HCT116 (cell line): Measurements from ENCODE around the gene ESD. TPM values are rescaled to one million over a fixed set of nuclear protein-coding genes. Genes with fewer than 3 reads are reported as not detected.

ENCODE experiments used
- ATAC-seq: fragments of 200-7000 bp; cut with Tn5 transposase; 2 replicates; pipeline ENCODE4 v1.9.1; 2020; ENCODE audit warnings: mild to moderate bottlenecking, moderate library complexity
- BruUV-seq: library from RNA; stranded (reverse); fragments of 400-500 nt; replicated peaks from 2 replicates; lab custom pipeline; 2021; lab: Mats Ljungman, UMichigan
- CTCF ChIA-PET: fragments of 300-600 bp; sonication (Branson Sonifier 250); formaldehyde crosslinking; loops from one replicate; lab custom pipeline; 2021; ENCODE audit warnings: antibody characterized with exemption; lab: Charles Lee
- POLR2A ChIA-PET: fragments of 300-600, 350-600 bp; sonication (Branson Sonifier 250); formaldehyde crosslinking; loops from one replicate; lab custom pipeline; 2021; ENCODE audit warnings: antibody characterized with exemption; lab: Charles Lee
- RAD21 ChIA-PET, 2 experiments: fragments of 300-600 bp; sonication (Branson Sonifier 250); formaldehyde crosslinking; loops; one replicate each; lab custom pipeline; 2023; ENCODE audit warnings: low total read pairs in 2 of 2; ENCODE audit not compliant: uncharacterized antibody in 2 of 2, unreplicated experiment in 2 of 2, low non-redundant PET in 1 of 2; lab: Charles Lee
- DNase-seq: peaks from one replicate; pipeline ENCODE4 v3.0.0-alpha.2; 2010; ENCODE audit warnings: low read depth, low spot score
- H2AFZ ChIP-seq: fragments of 200-600 bp; shearing (Covaris generic), sonication (generic); 2 replicates; pipeline ENCODE4 v1.6.1; 2017; ENCODE audit warnings: low read depth, mixed run types, mixed read lengths, antibody characterized with exemption, low read length; ENCODE audit not compliant: poor library complexity, severe bottlenecking
- H3K27ac ChIP-seq: 2 replicates; pipeline ENCODE4 v1.5.1; 2012; ENCODE audit warnings: low read depth, low read length
- H3K27me3 ChIP-seq: fragments of 200-600 bp; sonication (generic); 2 replicates; pipeline ENCODE4 v1.6.1; 2016; ENCODE audit warnings: mixed run types, low read length, mixed read lengths; ENCODE audit not compliant: insufficient read depth
- H3K36me3 ChIP-seq, 2 experiments: fragments of 200-500 bp in 1 of 2; fragments of 200-600 bp in 1 of 2; sonication (Bioruptor generic) in 1 of 2; sonication (generic) in 1 of 2; 2 replicates each; pipeline versions ENCODE4 v1.5.1 to v1.6.1; 2014 to 2016; ENCODE audit warnings: low read length in 2 of 2, inconsistent platforms in 1 of 2, mixed read lengths in 1 of 2, mixed run types in 1 of 2; ENCODE audit not compliant: insufficient read depth in 2 of 2, control insufficient read depth in 1 of 2
- H3K4me1 ChIP-seq, 2 experiments: fragments of 200-600 bp in 1 of 2; sonication (generic) in 1 of 2; 2 replicates each; pipeline versions ENCODE4 v1.5.1 to v1.6.1; 2012 to 2017; ENCODE audit warnings: low read length in 2 of 2, inconsistent platforms in 1 of 2, mild to moderate bottlenecking in 1 of 2, mixed read lengths in 1 of 2, mixed run types in 1 of 2, moderate library complexity in 1 of 2; ENCODE audit not compliant: insufficient read depth in 2 of 2, control insufficient read depth in 1 of 2
- H3K4me2 ChIP-seq: fragments of 200-600 bp; sonication (generic); 2 replicates; pipeline ENCODE4 v1.6.1; 2017; ENCODE audit warnings: mixed run types, low read length, mixed read lengths
- H3K4me3 ChIP-seq, 2 experiments: fragments of 200-600 bp in 1 of 2; sonication (generic) in 1 of 2; replicated peaks in 1 of 2; 2 replicates each; pipeline ENCODE4 v1.5.1; 2011 to 2016; ENCODE audit warnings: low read length in 2 of 2, control low read depth in 1 of 2, low read depth in 1 of 2, mild to moderate bottlenecking in 1 of 2, mixed read lengths in 1 of 2, mixed run types in 1 of 2
- H3K79me2 ChIP-seq: fragments of 200-600 bp; sonication (generic); 2 replicates; pipeline ENCODE4 v1.6.1; 2017; ENCODE audit warnings: mild to moderate bottlenecking, mixed run types, low read length, moderate library complexity, mixed read lengths; ENCODE audit not compliant: insufficient read depth
- H3K9ac ChIP-seq: fragments of 200-600 bp; sonication (generic); 2 replicates; pipeline ENCODE4 v1.6.1; 2016; ENCODE audit warnings: low read length, mixed read lengths
- H3K9me2 ChIP-seq: fragments of 200-600 bp; sonication (generic), shearing (Covaris generic); 2 replicates; pipeline ENCODE4 v1.6.1; 2017; ENCODE audit warnings: mixed run types, mild to moderate bottlenecking, moderate library complexity; ENCODE audit not compliant: insufficient read depth
- H3K9me3 ChIP-seq, 2 experiments: fragments of 200-500 bp in 1 of 2; fragments of 200-600 bp in 1 of 2; sonication (Bioruptor generic) in 1 of 2; sonication (generic) in 1 of 2; 2 replicates each; pipeline ENCODE4 v1.6.1; 2014 to 2017; ENCODE audit warnings: low read length in 2 of 2, mixed read lengths in 2 of 2, inconsistent platforms in 1 of 2, low read depth in 1 of 2, mild to moderate bottlenecking in 1 of 2, mixed run types in 1 of 2, moderate library complexity in 1 of 2; ENCODE audit not compliant: control insufficient read depth in 1 of 2, insufficient read depth in 1 of 2
- H4K20me1 ChIP-seq: fragments of 200-600 bp; sonication (generic), shearing (Covaris generic); 2 replicates; pipeline ENCODE4 v1.6.1; 2017; ENCODE audit warnings: mixed run types, mild to moderate bottlenecking, moderate library complexity; ENCODE audit not compliant: insufficient read depth
- ELF1 ChIP-seq: IDR thresholded peaks from 2 replicates; pipeline ENCODE4 v1.6.1; 2012; ENCODE audit warnings: low read depth, borderline replicate concordance
- EZH2phosphoT487 ChIP-seq: fragments of 200-600 bp; IDR thresholded peaks from 2 replicates; pipeline ENCODE4 v1.6.1; 2018; ENCODE audit warnings: antibody characterized with exemption, borderline replicate concordance
- JUND ChIP-seq: IDR thresholded peaks from 2 replicates; pipeline ENCODE4 v1.6.1; 2012
- SIN3A ChIP-seq: IDR thresholded peaks from 2 replicates; pipeline ENCODE4 v1.6.1; 2012; ENCODE audit warnings: low read depth
- SP1 ChIP-seq: IDR thresholded peaks from 2 replicates; pipeline ENCODE4 v1.6.1; 2012; ENCODE audit warnings: low read depth
- YY1 ChIP-seq: IDR thresholded peaks from 2 replicates; pipeline ENCODE4 v1.6.1; 2011; ENCODE audit warnings: low read length, low read depth, moderate library complexity, mild to moderate bottlenecking; ENCODE audit not compliant: insufficient replicate concordance; ENCODE audit errors: extremely low read depth
- ZNF274 ChIP-seq: fragments of 200-500 bp; sonication (Bioruptor generic); IDR thresholded peaks from 2 replicates; pipeline ENCODE4 v1.6.1; 2014; ENCODE audit warnings: mild to moderate bottlenecking, low read depth, low read length, inconsistent platforms
- intact Hi-C: fragments of 100-400 bp; cut with micrococcal nuclease; formaldehyde crosslinking; loops from 2 replicates; pipeline ENCODE4 v1.10.0; 2022
- total RNA-seq: library from RNA; stranded (reverse); gene quantifications from one replicate; pipeline ENCODE4 v1.2.1, GENCODE V29; 2021; ENCODE audit not compliant: unreplicated experiment
- TF ChIP-seq, protein P1 (sequence below), 3 experiments: fragments of 200-600 bp in 1 of 3; sonication (generic) in 1 of 3; IDR thresholded peaks in 2 of 3; conservative IDR thresholded peaks in 1 of 3; 2 replicates each; pipeline ENCODE4 v1.5.1; 2012 to 2017; ENCODE audit warnings: low read depth in 2 of 3, low read length in 2 of 3, antibody characterized with exemption in 1 of 3, borderline replicate concordance in 1 of 3, control low read depth in 1 of 3, mild to moderate bottlenecking in 1 of 3, mixed read lengths in 1 of 3, mixed run types in 1 of 3, moderate library complexity in 1 of 3; ENCODE audit not compliant: insufficient read depth in 1 of 3
- TF ChIP-seq, protein P2 (sequence below): IDR thresholded peaks from 2 replicates; pipeline ENCODE4 v1.6.1; 2011; ENCODE audit warnings: mild to moderate bottlenecking, low read length, moderate library complexity; ENCODE audit not compliant: insufficient replicate concordance; ENCODE audit errors: extremely low read depth

The ESD gene
- total RNA-seq, 1 experiment from 2014 or later, result 111 TPM

DNA sequence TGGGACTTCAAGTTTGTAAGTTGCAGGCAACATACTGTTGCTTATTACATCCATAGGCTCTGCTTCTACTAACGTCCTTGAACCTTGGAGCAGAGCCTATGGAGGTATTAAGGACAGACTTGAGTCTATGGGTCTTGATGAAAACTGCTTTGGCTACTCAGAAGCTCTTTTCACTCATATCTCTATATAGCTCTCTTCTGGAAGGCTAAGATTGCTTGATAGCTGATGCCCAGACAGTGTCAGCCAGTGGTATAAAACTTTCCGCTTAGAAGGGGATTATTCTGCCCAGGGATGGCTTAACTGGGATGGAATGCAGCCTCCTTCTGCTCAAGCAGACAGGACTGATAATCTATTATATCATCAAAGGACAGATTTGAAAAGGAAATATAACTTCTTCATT lies 25.6 kb upstream of the ESD start:
- Histone ChIP-seq H3K36me3 (no peaks in the 10 kb centered on the region), H3K9ac (no peak overlapping the region), H4K20me1 (no peaks in the 10 kb centered on the region), H3K9me3 (no peaks in the 10 kb centered on the region), H3K27me3 (no peaks in the 10 kb centered on the region), H3K27ac (no peak overlapping the region), H3K4me1 (no peaks in the 10 kb centered on the region), H2AFZ (no peak overlapping the region), H3K9me2 (no peaks in the 10 kb centered on the region), H3K4me3 (no peak overlapping the region), H3K79me2 (no peaks in the 10 kb centered on the region), H3K4me2 (no peak overlapping the region)
- ChIA-PET RAD21 (no interaction called here), POLR2A (no interaction called here), CTCF (no interaction called here)
- intact Hi-C loops, result no loop called here
- TF ChIP-seq SIN3A (no peak), ZNF274 (no peak), YY1 (no peak), EZH2phosphoT487 (no peak), JUND (no peak), SP1 (no peak), ELF1 (no peak)
- TF ChIP-seq, protein P1, sequence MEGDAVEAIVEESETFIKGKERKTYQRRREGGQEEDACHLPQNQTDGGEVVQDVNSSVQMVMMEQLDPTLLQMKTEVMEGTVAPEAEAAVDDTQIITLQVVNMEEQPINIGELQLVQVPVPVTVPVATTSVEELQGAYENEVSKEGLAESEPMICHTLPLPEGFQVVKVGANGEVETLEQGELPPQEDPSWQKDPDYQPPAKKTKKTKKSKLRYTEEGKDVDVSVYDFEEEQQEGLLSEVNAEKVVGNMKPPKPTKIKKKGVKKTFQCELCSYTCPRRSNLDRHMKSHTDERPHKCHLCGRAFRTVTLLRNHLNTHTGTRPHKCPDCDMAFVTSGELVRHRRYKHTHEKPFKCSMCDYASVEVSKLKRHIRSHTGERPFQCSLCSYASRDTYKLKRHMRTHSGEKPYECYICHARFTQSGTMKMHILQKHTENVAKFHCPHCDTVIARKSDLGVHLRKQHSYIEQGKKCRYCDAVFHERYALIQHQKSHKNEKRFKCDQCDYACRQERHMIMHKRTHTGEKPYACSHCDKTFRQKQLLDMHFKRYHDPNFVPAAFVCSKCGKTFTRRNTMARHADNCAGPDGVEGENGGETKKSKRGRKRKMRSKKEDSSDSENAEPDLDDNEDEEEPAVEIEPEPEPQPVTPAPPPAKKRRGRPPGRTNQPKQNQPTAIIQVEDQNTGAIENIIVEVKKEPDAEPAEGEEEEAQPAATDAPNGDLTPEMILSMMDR (IDR thresholded peaks at IDR 0.05 in 2 of 3, conservative IDR thresholded peaks at IDR 0.05 in 1 of 3; ENCODE audit: borderline replicate concordance in 1 of 3, insufficient read depth in 1 of 3, low read depth in 2 of 3, low read length in 2 of 3), result no peak
- TF ChIP-seq, protein P2, sequence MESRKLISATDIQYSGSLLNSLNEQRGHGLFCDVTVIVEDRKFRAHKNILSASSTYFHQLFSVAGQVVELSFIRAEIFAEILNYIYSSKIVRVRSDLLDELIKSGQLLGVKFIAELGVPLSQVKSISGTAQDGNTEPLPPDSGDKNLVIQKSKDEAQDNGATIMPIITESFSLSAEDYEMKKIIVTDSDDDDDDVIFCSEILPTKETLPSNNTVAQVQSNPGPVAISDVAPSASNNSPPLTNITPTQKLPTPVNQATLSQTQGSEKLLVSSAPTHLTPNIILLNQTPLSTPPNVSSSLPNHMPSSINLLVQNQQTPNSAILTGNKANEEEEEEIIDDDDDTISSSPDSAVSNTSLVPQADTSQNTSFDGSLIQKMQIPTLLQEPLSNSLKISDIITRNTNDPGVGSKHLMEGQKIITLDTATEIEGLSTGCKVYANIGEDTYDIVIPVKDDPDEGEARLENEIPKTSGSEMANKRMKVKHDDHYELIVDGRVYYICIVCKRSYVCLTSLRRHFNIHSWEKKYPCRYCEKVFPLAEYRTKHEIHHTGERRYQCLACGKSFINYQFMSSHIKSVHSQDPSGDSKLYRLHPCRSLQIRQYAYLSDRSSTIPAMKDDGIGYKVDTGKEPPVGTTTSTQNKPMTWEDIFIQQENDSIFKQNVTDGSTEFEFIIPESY, result no peak
- no TSS peak for BruUV-seq
- ATAC-seq (no peak), DNase-seq (no peak)
